Measurements from ENCODE around the gene TMEM184C. TPM values are rescaled to one million over a fixed set of nuclear protein-coding genes. Genes with fewer than 3 reads are reported as not detected.

TMEM184C gene
- total RNA-seq (2021; fragmentation: NEBNext Ultra II Directional; extraction: Animal tissue kit (Norgen Biotek cat#: 25700)) = 39.3 and 42.4 TPM in 2 replicates
- 10.3 and 11.1 TPM in 2 replicates for polyA plus RNA-seq (2011; rRNA removed)
- polyA plus RNA-seq (2011; cell fraction: cytosol; rRNA removed) = 12.6 TPM
- 21.5 TPM for polyA plus RNA-seq (2011; cell fraction: nucleus; rRNA removed)
- polyA plus RNA-seq (2012, experiment 1 of 2) = 21.1 to 30.5 TPM (median 27.9 TPM) in 4 replicates
- 4.2 TPM for polyA plus RNA-seq (2012, experiment 2 of 2)
- polyA plus RNA-seq (2013, experiment 1 of 2) = 26.6 TPM
- polyA plus RNA-seq (2013, experiment 2 of 2) = 24.5 TPM
- polyA minus RNA-seq (2011; rRNA and poly(A)+ RNA removed) = 58.3 and 60.7 TPM in 2 replicates
- 34.0 TPM for polyA minus RNA-seq (2011; cell fraction: cytosol; rRNA and poly(A)+ RNA removed)
- polyA minus RNA-seq (2011; cell fraction: nucleus; rRNA and poly(A)+ RNA removed) = 68.4 TPM
- long read RNA-seq, experiment 1, full-length matches to known transcripts = 10 of 26 reads
- long read RNA-seq, experiment 1, partial matches to known transcripts = 1 of 26 reads
- long read RNA-seq, experiment 1, other reads (novel, unspliced or antisense) = 15 of 26 reads
- long read RNA-seq, experiment 2, full-length matches to known transcripts = 10 of 14 reads
- long read RNA-seq, experiment 2, partial matches to known transcripts = 0 of 14 reads
- long read RNA-seq, experiment 2, other reads (novel, unspliced or antisense) = 4 of 14 reads

DNA sequence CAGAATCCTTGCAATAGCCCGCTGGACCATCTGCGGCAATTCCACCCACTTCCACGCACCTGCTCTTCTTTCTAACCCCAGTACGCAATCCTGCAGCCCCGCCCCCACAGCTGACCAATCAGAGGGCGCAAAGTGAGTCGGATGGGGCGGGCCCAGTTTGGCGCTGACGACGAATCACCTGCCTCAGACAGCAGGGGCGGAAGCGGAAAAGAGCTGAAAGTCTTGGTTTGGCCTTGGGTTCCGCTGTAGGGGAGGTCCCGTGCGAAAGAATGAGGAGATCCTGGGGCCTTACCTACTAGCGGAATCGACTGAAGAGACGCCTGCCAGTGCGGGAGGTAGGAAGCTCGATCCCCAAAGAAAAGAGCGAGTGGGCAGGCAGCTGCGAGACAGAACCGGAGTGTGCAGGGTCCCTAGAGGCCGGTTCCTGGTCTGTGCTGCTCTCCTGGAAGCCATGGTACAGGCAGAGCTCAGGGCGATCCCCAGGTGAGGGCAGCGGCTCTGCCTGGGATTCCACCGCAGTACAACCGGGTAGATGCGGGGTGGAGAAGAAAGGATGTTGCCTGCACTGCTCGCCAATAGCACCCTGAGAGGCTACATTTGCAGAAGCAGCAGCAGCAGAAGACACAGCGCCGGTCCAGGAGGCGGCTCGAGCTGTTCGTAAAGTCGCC, at the start of gene TMEM184C:
Gene TMEM184C (plus strand): TSS at position 225 of the 668 bp plus-strand sequence. CDS start 560 bp downstream, outside the sequence.
- Histone ChIP-seq H3K4ac (replicated peaks; ENCODE audit: insufficient read length, low read depth, low read length) (no peak within 1 kb of the TSS), H2BK20ac (ENCODE audit: low read length) (no peak within 1 kb of the TSS), H3K4me2 (ENCODE audit: insufficient read depth in 1 of 2, low read depth in 2 of 2, low read length in 2 of 2) (peak within 1 kb of the TSS; percentile 80 to 87), H3K18ac (ENCODE audit: extremely low read depth, low read length) (peak within 1 kb of the TSS; percentile 68; the same call in 1 of the 2 replicates), H3K36me3 (ENCODE audit: control insufficient read depth in 2 of 4, insufficient read depth in 4 of 4, low read length in 3 of 4) (peaks cover 0 to 11% (median 3%) of the 10 kb centered on the region in 4 experiments; a peak in 3 of 8 replicates), H3K9ac (replicated peaks in 1 of 4; ENCODE audit: extremely low read depth in 1 of 4, low read depth in 3 of 4, low read length in 3 of 4) (peak within 1 kb of the TSS; percentile 68 to 87 (median 80)), H2BK120ac (replicated peaks; ENCODE audit: low read depth, low read length) (no peak within 1 kb of the TSS), H3K23me2 (ENCODE audit: low read depth, low read length) (peaks cover 5% of the 10 kb centered on the region), H3K4me1 (replicated peaks in 1 of 4; ENCODE audit: control insufficient read depth in 3 of 4, insufficient read depth in 4 of 4, low read length in 3 of 4) (peaks cover 0 to 5% (median 2%) of the 10 kb centered on the region in 4 experiments; a peak in 2 of 7 replicates), H2BK15ac (ENCODE audit: low read length) (0 out of 2 replicates have a peak within 1 kb of the TSS, but pooled peaks have one; percentile 37), H3K9me3 (ENCODE audit: insufficient read depth in 2 of 2, low read depth in 1 of 2, low read length in 1 of 2) (no peaks in the 10 kb centered on the region), H3K23ac (ENCODE audit: insufficient read length) (no peak within 1 kb of the TSS), H2BK5ac (ENCODE audit: low read depth, low read length) (peak within 1 kb of the TSS; percentile 73), H4K5ac (ENCODE audit: insufficient read length, low read depth, low read length) (peak within 1 kb of the TSS; percentile 74), H3K14ac (ENCODE audit: insufficient read length) (no peak within 1 kb of the TSS), H4K8ac (ENCODE audit: extremely low read depth, insufficient read depth, low read length) (peak within 1 kb of the TSS; percentile 77), H3K27ac (ENCODE audit: low read depth, low read length) (peak within 1 kb of the TSS; percentile 87), H3K4me3 (ENCODE audit: extremely low read depth in 1 of 4, insufficient read depth in 2 of 4, low read depth in 3 of 4, low read length in 4 of 4) (peak within 1 kb of the TSS; percentile 83 to 100 (median 90)), H4K91ac (replicated peaks; ENCODE audit: insufficient read length, low read length) (peak within 1 kb of the TSS; percentile 66), H3K79me2 (ENCODE audit: control insufficient read depth in 1 of 2, insufficient read depth in 2 of 2, low read length in 2 of 2) (peaks cover 8 to 47% of the 10 kb centered on the region in 2 experiments), H4K20me1 (replicated peaks in 1 of 2; ENCODE audit: control insufficient read depth in 1 of 2, insufficient read depth in 2 of 2, low read length in 2 of 2) (peaks cover 0 to 3% of the 10 kb centered on the region in 2 experiments), H2BK12ac (ENCODE audit: low read depth, low read length) (no peak within 1 kb of the TSS), H2AK5ac (ENCODE audit: low read depth, low read length) (no peak within 1 kb of the TSS), H3K56ac (replicated peaks; ENCODE audit: insufficient read length, low read depth, low read length) (peak within 1 kb of the TSS; percentile 62), H2AFZ (ENCODE audit: low read length) (peak within 1 kb of the TSS; percentile 53), H3K27me3 (replicated peaks in 1 of 4; ENCODE audit: control insufficient read depth in 3 of 4, extremely low read depth in 1 of 4, insufficient read depth in 3 of 4, low read length in 3 of 4) (no peaks in the 10 kb centered on the region), H3K79me1 (ENCODE audit: low read depth, low read length) (peaks cover 5% of the 10 kb centered on the region; the same call in 1 of the 2 replicates)
- WGBS, 2 experiments (ENCODE audit: extremely low coverage in 1 of 2, insufficient coverage in 1 of 2, insufficient read length in 1 of 2, insufficient replicate concordance in 2 of 2, low coverage in 1 of 2, low lambda C conversion rate in 2 of 2, missing lambda C conversion rate in 1 of 2) = 1% methylated on average over 37 of the region's 37 CpGs; no CpG with 5 or more reads in 1 of the 2 experiments
- FAIRE-seq (peak; percentile 80), DNase-seq (ENCODE audit: low read depth in 1 of 2, low spot score in 2 of 2) (peak; percentile 82 to 97)
- POLR2A ChIA-PET (ENCODE audit: partially characterized antibody) = interaction anchor here (0.9 to 2.2 kb wide), 6 partner anchors 9 to 249 kb away, joined by 3 to 10 read pairs (median 4); partner anchors contain the start of gene PRMT9
- CTCF ChIA-PET (ENCODE audit: partially characterized antibody) = interaction anchor here (0.6 to 4.8 kb wide), 9 partner anchors 9 to 1503 kb away, joined by 3 to 29 read pairs (median 3); no protein-coding TSS in a partner anchor
- TF ChIP-seq BCL11A (IDR thresholded peaks at IDR 0.05; ENCODE audit: low read depth in 2 of 2, low read length in 2 of 2) (no peak), CEBPB (IDR thresholded peaks at IDR 0.05; ENCODE audit: low read depth, low read length) (peak; percentile 61), CHD1 (IDR thresholded peaks at IDR 0.05; ENCODE audit: low read depth, low read length) (no peak), EZH2 (IDR thresholded peaks at IDR 0.05; ENCODE audit: low read depth, low read length, severe bottlenecking) (no peak), FOSL1 (IDR thresholded peaks at IDR 0.05; ENCODE audit: insufficient read depth, low read depth, low read length) (no peak), TCF12 (IDR thresholded peaks at IDR 0.05; ENCODE audit: low read depth, low read length) (no peak), KDM4A (IDR thresholded peaks at IDR 0.05; ENCODE audit: low read depth, low read length, severe bottlenecking) (peak; percentile 75), SUZ12 (IDR thresholded peaks at IDR 0.05; ENCODE audit: low read length) (no peak), SP4 (IDR thresholded peaks at IDR 0.05; ENCODE audit: low read length) (0 out of 2 replicates have a peak, but pooled peaks have one; percentile 43)

Measured in H1 (cell line).